Measurements from ENCODE around the gene FXYD2. TPM values are rescaled to one million over a fixed set of nuclear protein-coding genes. Genes with fewer than 3 reads are reported as not detected.

Gene FXYD2
- total and polyA plus RNA-seq, 2 of the 8 experiments (the other 6 are each of a cell fraction or from before 2014, with no cell fraction given), result 0.89 to 1.1 TPM

DNA sequence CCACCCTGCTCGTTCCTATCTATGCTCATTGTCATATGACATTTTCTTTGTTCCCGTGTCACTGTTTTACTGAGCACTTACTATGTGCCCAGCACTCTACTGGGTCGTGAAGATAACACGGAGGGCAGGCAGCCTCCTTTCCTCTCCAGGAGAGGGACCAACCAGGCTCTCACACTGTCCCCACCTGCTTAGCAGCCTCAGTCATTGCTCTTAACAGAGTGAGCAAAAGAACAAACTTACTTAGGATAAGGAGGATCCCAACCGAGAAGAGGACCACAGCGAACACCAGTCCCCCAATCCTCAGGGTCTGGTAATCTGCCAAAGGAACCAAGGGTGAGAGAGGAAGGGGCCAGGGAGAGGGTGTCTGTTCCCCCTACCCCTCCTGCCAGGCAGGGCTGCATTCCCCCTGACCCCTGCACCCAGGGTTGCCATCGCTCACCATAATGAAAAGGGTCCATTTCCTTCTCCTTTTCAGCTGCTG, 17.0 kb upstream of the FXYD2 start (continued):
- TF ChIP-seq NANOG (IDR thresholded peaks at IDR 0.05; ENCODE audit: insufficient read depth, low read depth, low read length, poor library complexity, severe bottlenecking), result no peak
